ENCODE results near the gene NCBP2L.

DNA sequence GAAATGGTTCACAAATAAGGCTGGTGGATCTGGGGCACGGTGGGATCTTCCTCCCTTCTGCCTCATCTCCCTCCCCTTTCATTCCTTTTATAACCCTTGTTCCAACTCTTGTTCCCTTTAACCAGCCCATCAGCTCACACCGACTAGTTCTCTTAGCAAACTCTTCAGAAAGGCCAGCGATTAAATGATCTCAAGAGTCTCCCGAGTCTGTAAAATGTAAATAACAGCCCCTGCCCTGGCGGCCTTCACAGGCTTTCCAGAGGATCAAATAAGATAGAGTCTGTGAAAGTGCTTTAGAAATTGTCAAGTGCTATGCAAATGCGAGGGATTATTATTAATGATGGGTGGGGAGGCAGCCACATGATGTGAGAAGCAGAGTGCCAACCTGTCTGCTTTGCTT, 29.0 kb upstream of the NCBP2L start:
- TF ChIP-seq EP300 (IDR thresholded peaks at IDR 0.05) (no peak), POLR2AphosphoS5 (IDR thresholded peaks at IDR 0.05) (no peak)
- TF ChIP-seq, protein P1, sequence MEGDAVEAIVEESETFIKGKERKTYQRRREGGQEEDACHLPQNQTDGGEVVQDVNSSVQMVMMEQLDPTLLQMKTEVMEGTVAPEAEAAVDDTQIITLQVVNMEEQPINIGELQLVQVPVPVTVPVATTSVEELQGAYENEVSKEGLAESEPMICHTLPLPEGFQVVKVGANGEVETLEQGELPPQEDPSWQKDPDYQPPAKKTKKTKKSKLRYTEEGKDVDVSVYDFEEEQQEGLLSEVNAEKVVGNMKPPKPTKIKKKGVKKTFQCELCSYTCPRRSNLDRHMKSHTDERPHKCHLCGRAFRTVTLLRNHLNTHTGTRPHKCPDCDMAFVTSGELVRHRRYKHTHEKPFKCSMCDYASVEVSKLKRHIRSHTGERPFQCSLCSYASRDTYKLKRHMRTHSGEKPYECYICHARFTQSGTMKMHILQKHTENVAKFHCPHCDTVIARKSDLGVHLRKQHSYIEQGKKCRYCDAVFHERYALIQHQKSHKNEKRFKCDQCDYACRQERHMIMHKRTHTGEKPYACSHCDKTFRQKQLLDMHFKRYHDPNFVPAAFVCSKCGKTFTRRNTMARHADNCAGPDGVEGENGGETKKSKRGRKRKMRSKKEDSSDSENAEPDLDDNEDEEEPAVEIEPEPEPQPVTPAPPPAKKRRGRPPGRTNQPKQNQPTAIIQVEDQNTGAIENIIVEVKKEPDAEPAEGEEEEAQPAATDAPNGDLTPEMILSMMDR (IDR thresholded peaks at IDR 0.05) = no peak

Measured in esophagus muscularis mucosa (tissue), 4 donors.